Effector memory CD4-positive, alpha-beta T cell (primary cell): ENCODE data around the gene STRADB.

Experiments used
- DNase-seq, 3 donors: peaks; one replicate each; pipeline ENCODE4 v3.0.0-alpha.2; 2020
- H3K27ac ChIP-seq: 2 replicates; pipeline ENCODE4 v1.7.0; 2013; ENCODE audit warnings: mild to moderate bottlenecking, low read length, moderate library complexity; ENCODE audit not compliant: insufficient read depth, poor library complexity, severe bottlenecking
- H3K27me3 ChIP-seq: replicated peaks from 2 replicates; pipeline ENCODE4 v1.7.0; 2013; ENCODE audit warnings: mild to moderate bottlenecking, low read length; ENCODE audit not compliant: insufficient read depth, control insufficient read depth, poor library complexity, severe bottlenecking
- H3K36me3 ChIP-seq: 2 replicates; pipeline ENCODE4 v1.7.0; 2013; ENCODE audit warnings: mild to moderate bottlenecking, low read length, moderate library complexity; ENCODE audit not compliant: control insufficient read depth, insufficient read depth
- H3K4me1 ChIP-seq: 2 replicates; pipeline ENCODE4 v1.7.0; 2013; ENCODE audit warnings: low read length, mild to moderate bottlenecking; ENCODE audit not compliant: control insufficient read depth, insufficient read depth, poor library complexity, severe bottlenecking
- H3K4me3 ChIP-seq: 2 replicates; pipeline ENCODE4 v1.7.0; 2013; ENCODE audit warnings: low read length, low read depth, mild to moderate bottlenecking; ENCODE audit not compliant: insufficient read depth, poor library complexity, severe bottlenecking
- H3K9me3 ChIP-seq: 2 replicates; pipeline ENCODE4 v1.7.0; 2013; ENCODE audit warnings: mild to moderate bottlenecking, low read length, moderate library complexity; ENCODE audit not compliant: control insufficient read depth
- total RNA-seq, 3 donors: gene quantifications; one replicate each; lab custom pipeline; 2026; lab: John Stamatoyannopoulos, UW

The STRADB gene, protein sequence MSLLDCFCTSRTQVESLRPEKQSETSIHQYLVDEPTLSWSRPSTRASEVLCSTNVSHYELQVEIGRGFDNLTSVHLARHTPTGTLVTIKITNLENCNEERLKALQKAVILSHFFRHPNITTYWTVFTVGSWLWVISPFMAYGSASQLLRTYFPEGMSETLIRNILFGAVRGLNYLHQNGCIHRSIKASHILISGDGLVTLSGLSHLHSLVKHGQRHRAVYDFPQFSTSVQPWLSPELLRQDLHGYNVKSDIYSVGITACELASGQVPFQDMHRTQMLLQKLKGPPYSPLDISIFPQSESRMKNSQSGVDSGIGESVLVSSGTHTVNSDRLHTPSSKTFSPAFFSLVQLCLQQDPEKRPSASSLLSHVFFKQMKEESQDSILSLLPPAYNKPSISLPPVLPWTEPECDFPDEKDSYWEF
- total RNA-seq, result 5.6 to 10.2 (median 7.9) reads per million in 3 donors

DNA sequence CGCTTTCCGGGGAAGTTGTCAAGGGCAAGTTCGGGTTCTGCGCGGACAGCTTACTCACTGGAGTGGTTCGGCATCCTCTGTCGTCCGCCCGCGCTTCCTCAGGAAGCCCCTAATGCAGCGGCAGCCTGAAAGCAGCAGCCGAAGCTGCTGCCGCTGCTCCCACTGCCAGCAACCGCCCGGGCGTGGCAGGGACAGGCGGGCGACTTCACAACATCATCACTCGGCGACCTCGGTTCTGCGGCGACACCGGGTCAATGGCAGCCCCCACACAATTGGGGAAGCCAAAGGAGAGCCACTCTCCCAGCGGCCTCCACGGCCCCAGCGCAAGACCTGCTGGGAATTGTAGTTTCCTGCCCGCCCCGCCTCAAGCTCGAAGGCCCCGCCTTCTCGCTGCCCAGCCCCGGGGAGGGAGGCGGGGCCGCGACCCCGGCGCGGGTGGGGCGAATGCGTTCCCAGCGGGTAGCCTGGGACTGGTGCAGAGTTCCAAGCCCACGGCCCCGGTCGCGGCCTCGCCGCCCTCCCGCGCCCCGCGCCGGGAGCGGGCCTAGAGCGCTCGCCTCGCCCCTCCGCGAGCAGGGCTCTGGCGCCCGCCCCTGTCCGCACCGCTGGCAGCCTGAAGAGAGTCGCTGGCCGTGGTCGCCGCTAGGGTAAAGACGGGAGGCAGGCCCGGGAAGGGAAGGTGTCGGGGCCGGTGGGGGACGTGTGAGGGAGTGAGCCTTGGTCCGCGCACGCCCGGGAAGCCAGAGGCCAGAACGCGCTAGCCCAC, at the start of gene STRADB, which contains the start of gene TRAK2:
Gene STRADB (plus strand): TSS at position 449 of the 766 bp plus-strand sequence. CDS start 3,101 bp downstream, outside the sequence.
Gene TRAK2 (minus strand): TSS at position 167 of the 766 bp plus-strand sequence. CDS start 30,951 bp downstream, outside the sequence.
- Histone ChIP-seq H3K36me3 (no peaks in the 10 kb centered on the region), H3K4me1 (peaks cover 19% of the 10 kb centered on the region), H3K27me3 (no peaks in the 10 kb centered on the region), H3K9me3 (no peaks in the 10 kb centered on the region), H3K27ac (peak within 1 kb of the TSS; percentile 83), H3K4me3 (peak within 1 kb of the TSS; percentile 93)
- peak; percentile 94 to 95 (median 94) for DNase-seq

DNA sequence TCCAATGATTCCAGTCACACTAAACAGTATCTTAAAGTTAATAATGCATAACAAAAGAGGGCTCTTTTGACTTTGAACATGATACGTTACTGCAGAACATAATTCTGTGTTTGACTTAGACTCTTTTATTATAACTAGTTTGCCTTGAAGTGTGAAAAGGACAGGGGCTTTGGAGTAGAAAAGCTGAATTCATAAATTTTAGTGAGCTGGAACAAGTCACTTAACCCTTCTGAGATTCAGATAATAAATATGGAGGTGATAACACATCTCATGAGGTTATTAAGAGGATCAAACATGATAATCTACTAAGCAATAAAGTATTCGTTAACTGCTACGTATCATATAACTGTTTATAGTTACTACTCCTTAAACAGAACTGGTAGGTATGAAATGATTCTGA, 49.7 kb upstream of the STRADB start:
- no peak for DNase-seq
- Histone ChIP-seq H3K27ac (no peak overlapping the region), H3K27me3 (no peaks in the 10 kb centered on the region), H3K4me1 (no peaks in the 10 kb centered on the region), H3K36me3 (peaks cover 34% of the 10 kb centered on the region), H3K4me3 (no peak overlapping the region), H3K9me3 (no peaks in the 10 kb centered on the region)

DNA sequence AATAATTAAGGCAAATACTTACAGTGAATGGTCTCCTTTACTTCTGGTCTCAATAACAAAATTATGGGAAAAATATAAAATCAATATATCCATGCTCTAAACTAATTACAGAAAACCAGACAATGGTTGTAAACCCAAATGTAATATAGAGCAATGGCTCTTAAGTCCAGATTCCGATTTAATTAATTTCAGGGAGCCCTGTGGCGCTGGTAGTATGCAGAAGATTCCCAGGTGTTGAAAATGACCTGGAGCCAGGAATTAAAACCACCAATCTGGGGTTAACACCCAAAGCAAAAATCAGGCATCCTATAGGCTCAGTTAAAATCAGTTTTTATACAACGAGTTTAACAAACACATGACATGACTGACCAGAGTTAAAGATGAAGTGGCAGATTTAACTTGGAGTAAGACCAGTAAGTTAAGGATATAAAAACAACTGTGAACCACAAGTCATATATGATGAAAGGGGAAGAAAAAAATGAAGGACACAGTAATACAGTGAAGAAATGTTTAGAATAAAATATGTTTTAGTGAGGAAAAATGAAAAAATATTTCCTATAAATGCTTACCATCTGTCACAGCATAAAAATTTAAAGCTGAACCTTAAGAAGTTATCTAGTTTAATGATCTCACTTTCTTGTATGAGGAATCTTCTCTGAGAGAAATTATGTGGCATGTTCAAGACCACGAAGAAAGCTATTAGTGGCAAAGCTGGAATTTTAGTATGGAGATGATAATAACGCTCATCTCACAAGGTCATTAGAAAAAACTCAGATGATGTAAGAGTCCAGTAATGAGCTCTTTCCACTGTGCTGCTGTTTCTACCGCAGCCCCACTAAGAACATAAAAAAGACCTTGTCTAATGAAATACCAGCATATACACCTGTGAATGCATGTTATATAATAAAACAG, 48.6 kb upstream of the STRADB start:
- H3K27me3 ChIP-seq, result no peaks in the 10 kb centered on the region
- H3K27ac ChIP-seq, result no peak overlapping the region
- H3K4me3 ChIP-seq, result no peak overlapping the region
- H3K4me1 ChIP-seq, result no peaks in the 10 kb centered on the region
- no peak for DNase-seq
- H3K9me3 ChIP-seq, result no peaks in the 10 kb centered on the region
- H3K36me3 ChIP-seq, result peaks cover 23% of the 10 kb centered on the region

DNA sequence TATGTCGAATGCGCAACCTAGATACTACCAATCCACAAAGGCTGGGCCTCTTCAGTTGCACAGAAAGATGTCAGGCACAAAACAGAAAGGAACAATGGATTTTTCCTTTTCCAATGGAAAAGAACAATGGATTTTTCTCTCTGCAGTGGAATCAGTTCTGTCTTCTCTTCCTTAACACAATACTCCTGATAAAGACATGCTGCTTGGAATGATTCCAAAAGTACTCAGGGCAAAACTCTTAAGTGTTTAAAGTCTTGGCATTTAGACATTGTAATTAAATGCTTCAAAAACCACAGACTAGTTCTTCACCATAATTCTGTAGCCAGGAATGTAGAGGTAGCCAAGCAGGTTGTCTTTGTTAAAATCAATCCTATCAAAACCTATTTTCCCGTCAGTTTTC, 47.7 kb upstream of the STRADB start:
- no peak for DNase-seq
- H3K27ac ChIP-seq, result no peak overlapping the region
- no peaks in the 10 kb centered on the region for H3K4me1 ChIP-seq
- H3K36me3 ChIP-seq, result peaks cover 18% of the 10 kb centered on the region
- H3K9me3 ChIP-seq, result no peaks in the 10 kb centered on the region
- no peaks in the 10 kb centered on the region for H3K27me3 ChIP-seq
- H3K4me3 ChIP-seq, result no peak overlapping the region

DNA sequence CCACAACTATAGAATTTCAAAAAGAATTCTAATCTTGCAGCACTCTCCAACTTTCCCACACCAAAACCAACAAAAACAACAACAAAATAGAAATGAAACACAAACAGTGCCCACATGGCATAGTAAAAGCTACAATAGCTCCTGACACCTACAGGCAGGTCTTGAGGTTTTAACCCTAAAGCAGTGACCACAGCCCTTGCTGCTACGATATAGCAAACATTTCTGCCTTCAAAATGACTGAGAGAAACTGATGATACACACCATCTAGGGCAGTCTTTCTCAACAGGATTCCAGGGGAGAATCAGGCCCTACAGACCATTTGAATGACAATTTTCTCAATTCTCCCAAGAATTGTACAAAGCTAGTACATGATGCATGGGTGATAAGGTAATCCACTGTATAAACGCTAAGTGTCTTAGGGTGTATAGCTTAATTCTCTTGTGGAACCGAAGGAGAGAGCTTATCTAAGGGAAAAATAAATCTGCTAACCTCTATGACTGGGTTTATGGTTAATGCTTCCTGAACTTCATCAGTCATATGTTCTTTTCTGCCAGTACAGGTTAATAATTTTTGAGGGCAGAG, 46.8 kb upstream of the STRADB start:
- Histone ChIP-seq H3K36me3 (peaks cover 9% of the 10 kb centered on the region), H3K4me1 (no peaks in the 10 kb centered on the region), H3K4me3 (no peak overlapping the region), H3K9me3 (no peaks in the 10 kb centered on the region), H3K27me3 (no peaks in the 10 kb centered on the region), H3K27ac (no peak overlapping the region)
- DNase-seq, result no peak

DNA sequence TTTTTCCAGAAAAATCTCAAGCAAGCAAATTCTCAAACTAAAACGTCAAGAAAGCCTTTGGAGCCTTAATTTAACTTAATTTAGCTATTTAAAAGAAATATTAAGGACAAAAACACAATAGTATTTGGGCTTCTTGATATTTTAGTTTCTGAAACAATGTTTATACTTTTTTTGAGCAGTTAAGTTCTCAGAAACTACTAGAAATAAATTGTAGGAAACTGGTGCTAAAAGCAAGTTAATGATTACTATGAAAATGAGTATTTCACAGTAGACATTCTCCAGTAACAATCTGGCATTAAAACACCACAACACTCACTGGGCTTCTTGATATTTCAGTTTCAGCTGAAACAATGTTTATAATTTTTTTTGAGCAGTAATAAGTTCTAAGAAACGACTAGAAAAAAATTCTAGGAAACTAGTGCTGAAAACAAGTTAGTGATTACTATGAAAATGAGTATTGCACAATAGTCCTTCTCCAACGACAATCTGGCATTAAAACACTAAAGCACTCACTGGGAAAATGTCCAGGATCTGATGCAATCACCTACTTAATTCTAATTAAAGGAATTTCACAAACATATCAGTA, 45.4 kb upstream of the STRADB start:
- Histone ChIP-seq H3K4me1 (no peaks in the 10 kb centered on the region), H3K27ac (no peak overlapping the region)

DNA sequence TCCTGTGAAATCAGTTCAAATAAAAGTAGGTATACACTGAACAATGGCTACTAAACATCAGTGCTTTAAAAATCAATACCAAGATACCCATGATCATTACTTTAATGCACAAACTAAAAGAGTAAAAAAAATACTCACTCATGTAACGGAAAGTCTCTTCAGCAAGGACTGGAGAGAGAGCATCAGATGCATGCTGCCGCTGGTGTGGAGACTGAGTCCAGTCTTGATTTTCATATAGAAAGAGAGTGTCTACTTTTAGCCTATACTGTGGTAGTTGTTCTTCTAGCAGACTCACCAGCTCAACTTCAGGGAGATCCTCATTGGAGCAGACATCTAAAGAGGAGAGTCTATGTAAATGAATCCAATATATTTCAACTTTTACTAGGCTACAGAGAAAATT, 44.3 kb upstream of the STRADB start:
- Histone ChIP-seq H3K4me3 (no peak overlapping the region), H3K9me3 (no peaks in the 10 kb centered on the region), H3K27ac (no peak overlapping the region), H3K4me1 (no peaks in the 10 kb centered on the region), H3K27me3 (no peaks in the 10 kb centered on the region), H3K36me3 (peaks cover 3% of the 10 kb centered on the region)
- no peak for DNase-seq

More for the DNA sequence above, 45.4 kb upstream of the STRADB start:
- no peaks in the 10 kb centered on the region for H3K9me3 ChIP-seq
- peaks cover 3% of the 10 kb centered on the region for H3K36me3 ChIP-seq
- no peaks in the 10 kb centered on the region for H3K27me3 ChIP-seq
- H3K4me3 ChIP-seq, result no peak overlapping the region
- no peak for DNase-seq

DNA sequence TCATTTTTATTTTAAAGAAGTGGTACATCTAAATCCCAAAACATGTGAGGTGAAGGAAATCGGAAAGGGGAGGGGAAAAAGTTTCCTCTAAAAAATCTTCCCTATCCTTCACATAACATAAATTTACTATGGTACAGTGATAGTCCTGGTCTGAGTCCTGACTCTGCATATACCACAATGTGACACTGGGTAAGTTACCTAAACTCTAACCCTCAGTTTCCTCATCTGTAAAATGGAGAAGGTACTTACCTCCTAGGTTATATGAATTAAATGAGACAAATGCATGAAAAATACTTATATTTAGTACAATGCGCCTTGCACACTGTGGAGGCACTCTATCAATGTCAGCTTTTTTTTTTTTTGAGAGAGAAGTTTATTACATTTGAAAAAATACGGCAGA, 42.6 kb upstream of the STRADB start:
- peaks cover 3% of the 10 kb centered on the region for H3K36me3 ChIP-seq

DNA sequence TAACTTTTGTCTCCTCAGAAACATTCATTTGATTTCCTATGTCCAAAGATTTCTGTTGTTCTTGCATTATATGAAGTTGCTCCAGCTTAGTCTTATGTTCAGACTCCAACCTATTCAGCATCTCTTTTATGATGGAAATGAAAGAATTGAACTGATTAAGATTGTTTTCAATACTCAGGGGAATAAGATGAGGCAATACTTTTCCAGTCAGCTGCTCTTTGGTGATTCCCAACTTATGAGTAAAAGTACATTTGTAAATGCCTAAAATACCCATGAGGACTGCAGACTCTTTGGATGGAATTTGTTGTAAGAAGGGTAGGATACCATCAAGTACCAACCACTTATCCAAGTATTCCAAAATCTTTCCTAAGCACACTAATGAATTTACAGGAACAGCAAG, 40.1 kb upstream of the STRADB start:
- Histone ChIP-seq H3K27ac (no peak overlapping the region), H3K4me1 (peaks cover 29% of the 10 kb centered on the region), H3K4me3 (no peak overlapping the region), H3K27me3 (no peaks in the 10 kb centered on the region), H3K36me3 (no peaks in the 10 kb centered on the region), H3K9me3 (no peaks in the 10 kb centered on the region)
- no peak for DNase-seq

More for the DNA sequence above, 42.6 kb upstream of the STRADB start:
- H3K27me3 ChIP-seq, result no peaks in the 10 kb centered on the region
- H3K4me1 ChIP-seq, result peaks cover 11% of the 10 kb centered on the region
- H3K27ac ChIP-seq, result no peak overlapping the region
- no peak for DNase-seq
- H3K9me3 ChIP-seq, result no peaks in the 10 kb centered on the region
- H3K4me3 ChIP-seq, result no peak overlapping the region
